HG03060 (cell line): ENCODE measurements around the gene ZNF500.
A peak's percentile ranks its signal among the peaks of the same experiment; 100 is the strongest.

Experiments used
- ATAC-seq: cut with Tn5 transposase; IDR thresholded peaks from one replicate; pipeline ENCODE4 v1.9.1; 2021; ENCODE audit warnings: low read depth, moderate number of reproducible peaks; ENCODE audit not compliant: unreplicated experiment

Gene ZNF500

GRCh38 chr16:4775005-4775404, 8.0 kb upstream of the ZNF500 start:
- ATAC-seq = no peak

DNA sequence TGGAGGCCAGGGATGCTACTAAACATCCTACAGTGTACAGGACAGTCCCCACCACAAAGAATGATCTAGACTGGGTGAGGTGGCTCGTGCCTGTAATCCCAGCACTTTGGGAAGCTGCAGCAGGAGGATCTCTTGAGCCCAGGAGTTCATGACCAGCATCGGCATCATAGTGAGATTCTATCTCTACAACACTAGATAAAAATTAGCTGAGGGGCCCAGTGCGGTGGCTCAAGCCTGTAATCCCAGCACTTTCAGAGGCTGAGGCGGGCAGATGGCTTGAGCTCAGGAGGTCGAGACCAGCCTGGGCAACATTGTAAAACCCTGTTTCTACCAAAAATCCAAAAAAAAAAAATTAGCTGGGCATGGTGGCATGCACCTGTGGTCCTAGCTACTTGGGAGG, 5.4 kb upstream of the ZNF500 start:
- no peak for ATAC-seq

- no peak for ATAC-seq
Measured at GRCh38 chr16:4771646-4772045, 4.7 kb upstream of the ZNF500 start.

DNA sequence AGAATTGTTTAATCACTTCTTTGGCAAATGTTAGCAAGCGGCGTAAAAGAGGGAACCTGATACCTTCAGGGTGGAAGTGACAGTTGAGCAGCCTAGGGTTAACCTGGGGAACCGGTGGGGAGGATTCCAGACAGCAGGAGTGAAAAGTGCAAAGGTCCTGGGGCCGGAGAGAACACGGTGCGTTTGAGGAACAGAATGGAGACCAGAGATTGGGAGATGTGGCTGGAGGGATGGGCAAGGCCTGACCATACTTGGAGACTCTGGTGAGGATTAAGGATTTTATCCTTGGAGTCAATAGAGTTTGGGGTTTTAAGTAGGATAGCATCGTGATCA, 2.3 kb upstream of the ZNF500 start:
- no peak for ATAC-seq

DNA sequence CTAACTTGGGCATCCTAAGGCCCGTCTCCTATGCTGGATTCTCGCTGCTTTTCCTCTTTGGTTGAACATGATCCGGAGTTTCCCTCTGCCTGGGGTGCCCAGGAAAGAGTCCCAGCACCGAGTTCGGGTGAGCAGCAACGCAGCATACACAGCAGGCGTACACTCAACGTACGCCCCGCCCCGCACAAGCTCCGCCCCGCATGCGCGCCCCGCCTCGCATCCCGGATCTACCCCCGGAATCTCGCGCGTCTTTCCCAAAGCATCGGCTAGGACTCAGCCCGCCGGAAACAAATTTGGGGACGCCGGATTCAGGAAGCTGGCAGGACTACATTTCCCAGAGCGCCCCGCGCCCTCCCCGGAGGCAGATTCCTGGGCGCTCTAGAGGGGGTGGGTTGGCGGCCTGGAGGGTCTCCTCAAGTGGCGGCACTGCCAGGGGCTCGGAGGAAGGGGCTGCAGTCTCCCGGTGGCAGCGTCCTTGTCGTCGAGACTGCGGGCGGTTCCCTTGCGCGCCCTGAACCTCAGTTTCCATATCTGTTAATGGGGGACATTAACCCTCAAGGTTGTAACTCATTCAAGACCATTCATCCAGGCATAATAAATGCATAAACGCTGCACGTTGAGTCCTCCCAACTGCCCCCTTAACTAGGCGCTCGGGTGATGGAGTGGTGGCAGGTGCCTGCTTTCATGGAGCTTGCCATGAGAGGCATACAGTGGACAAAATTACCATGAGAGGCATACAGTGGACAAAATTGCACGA, 1.8 kb upstream of the ZNF500 start:
- ATAC-seq = peak; percentile 49

GRCh38 chr16:4767872-4768548, 1.0 kb upstream of the ZNF500 start:
- ATAC-seq = no peak

GRCh38 chr16:4765511-4766474, 1.2 kb downstream of the ZNF500 start:
- ATAC-seq = no peak

- ATAC-seq = no peak
Measured at GRCh38 chr16:4763791-4764190, 3.2 kb downstream of the ZNF500 start.

GRCh38 chr16:4762205-4762604, 4.8 kb downstream of the ZNF500 start:
- ATAC-seq = no peak

GRCh38 chr16:4760221-4760910, 6.6 kb downstream of the ZNF500 start:
- ATAC-seq = no peak

- no peak for ATAC-seq
Measured at GRCh38 chr16:4755687-4756086, 11.3 kb downstream of the ZNF500 start.

GRCh38 chr16:4754865-4755264, 12.1 kb downstream of the ZNF500 start:
- ATAC-seq = no peak

- no peak for ATAC-seq
Measured at GRCh38 chr16:4753227-4753626, 13.7 kb downstream of the ZNF500 start.

DNA sequence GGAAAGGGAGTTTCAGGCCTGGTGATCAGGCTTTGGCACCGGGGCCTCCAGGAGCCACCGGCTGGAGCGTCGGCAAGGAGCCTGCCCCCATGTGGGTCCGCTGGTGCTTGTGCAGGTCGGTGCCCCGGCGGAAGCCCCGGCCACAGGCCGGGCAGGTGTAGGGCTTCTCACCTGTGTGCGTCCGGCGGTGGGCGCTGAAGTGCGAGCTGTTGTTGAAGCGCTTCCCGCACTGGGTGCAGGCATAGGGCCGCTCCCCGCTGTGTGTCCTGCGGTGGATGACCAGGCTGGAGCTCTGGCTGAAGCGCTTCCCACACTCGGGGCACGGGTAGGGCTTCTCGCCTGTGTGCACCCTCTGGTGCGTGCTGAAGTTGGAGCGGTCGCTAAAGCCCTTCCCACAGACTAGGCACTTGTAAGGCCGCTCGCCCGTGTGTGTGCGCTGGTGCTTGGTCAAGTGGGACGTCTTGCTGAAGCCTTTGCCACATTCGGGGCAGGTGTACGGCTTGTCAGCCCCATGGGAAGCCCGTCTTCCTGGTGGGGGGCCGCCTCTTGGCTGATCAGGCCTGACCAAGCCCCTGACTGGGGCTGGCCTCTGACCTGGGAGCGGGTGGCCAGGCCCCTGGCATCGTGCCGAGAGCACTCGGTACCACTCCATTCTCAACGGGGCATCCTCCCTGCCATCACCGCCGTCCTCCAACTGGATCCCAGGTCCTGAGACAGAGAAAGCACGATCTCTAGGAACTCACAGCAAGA, 14.4 kb downstream of the ZNF500 start:
- ATAC-seq = no peak

DNA sequence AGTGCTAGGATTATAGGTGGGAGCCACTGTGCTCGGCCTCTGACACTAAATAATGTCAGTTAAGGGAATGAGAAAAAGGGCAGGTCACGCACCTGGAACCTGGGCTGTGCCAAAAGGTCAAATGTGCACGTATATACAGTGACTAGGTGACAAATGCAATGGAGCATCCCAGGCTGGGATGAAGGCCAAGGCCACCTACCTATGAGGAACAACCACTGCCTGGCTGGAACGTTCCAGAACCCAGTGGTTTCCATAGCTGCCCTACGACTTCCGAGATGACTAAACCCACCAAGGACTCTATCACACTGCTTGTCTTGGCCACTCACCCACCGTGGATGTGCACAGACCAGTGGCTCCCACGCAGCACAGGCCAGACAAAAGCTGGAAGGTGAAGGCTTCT, 16.1 kb downstream of the ZNF500 start:
- ATAC-seq = no peak

- no peak for ATAC-seq
Measured at GRCh38 chr16:4749700-4750257, 17.2 kb downstream of the ZNF500 start.

- ATAC-seq = no peak
Measured at GRCh38 chr16:4748682-4749411, 18.1 kb downstream of the ZNF500 start.

DNA sequence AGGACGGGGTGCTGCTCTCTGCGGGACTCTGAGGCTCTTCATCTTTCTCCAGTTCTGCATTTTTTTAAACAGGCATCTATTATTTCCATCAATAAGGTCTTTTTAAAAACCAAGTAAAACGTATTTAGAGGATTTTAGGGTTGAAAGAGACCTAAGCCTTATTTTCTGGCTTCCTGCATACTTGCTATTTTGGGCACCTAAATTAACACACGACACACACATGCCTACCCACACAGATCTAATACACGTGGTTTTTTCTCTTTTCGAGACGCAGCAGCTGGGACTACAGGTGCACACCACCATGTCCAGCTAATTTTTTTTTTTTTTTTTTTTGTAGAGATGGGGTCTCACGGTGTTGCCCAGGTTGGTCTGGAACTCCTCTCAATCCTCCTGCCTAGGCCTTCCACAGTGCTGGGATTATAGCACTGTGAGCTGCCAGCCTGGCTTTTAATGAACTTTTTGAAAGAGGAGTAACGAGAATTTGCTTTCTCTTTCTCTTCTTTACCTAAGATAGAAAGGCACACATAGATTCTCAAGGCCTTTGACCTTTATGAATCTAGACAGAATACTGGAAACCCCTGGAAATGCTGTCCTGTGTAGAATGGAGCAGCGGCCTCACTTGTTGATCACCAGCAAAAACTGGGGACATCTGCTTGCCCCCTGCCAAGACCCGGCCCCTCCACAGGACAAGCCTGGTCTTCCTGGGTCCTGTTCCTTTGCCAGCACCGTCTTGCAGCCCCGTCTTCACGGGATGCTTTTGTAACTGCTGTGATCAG, 18.9 kb downstream of the ZNF500 start:
- ATAC-seq = no peak
